H1 (cell line): ENCODE data around the gene R3HDML. TPM values are rescaled to one million over a fixed set of nuclear protein-coding genes. Genes with fewer than 3 reads are reported as not detected.

Experiments
- CTCF ChIA-PET: fragments of 300-600 bp; sonication (Branson Sonifier 250); formaldehyde crosslinking; loops from one replicate; lab custom pipeline; 2021; ENCODE audit not compliant: partially characterized antibody; lab: Charles Lee
- POLR2A ChIA-PET: fragments of 300-600 bp; sonication (Branson Sonifier 250); formaldehyde crosslinking; loops from one replicate; lab custom pipeline; 2021; ENCODE audit warnings: inconsistent platforms; ENCODE audit not compliant: partially characterized antibody; lab: Charles Lee
- DNase-seq, 2 experiments: peaks; one replicate each; pipeline versions ENCODE4 v3.0.0 to v3.0.0-alpha.2; 2010 to 2022; ENCODE audit warnings: low spot score in 2 of 2, low read depth in 1 of 2, mixed read lengths in 1 of 2
- FAIRE-seq: peaks from 2 replicates; lab custom pipeline; 2011; peaks lifted over from hg19 to GRCh38; lab: Jason Lieb, UNC
- H2AFZ ChIP-seq: 2 replicates; pipeline ENCODE4 v1.8.1; 2012; ENCODE audit warnings: low read length, inconsistent platforms
- H2AK5ac ChIP-seq: 2 replicates; pipeline ENCODE4 v1.6.1; 2013; ENCODE audit warnings: low read depth, low read length
- H2BK120ac ChIP-seq: replicated peaks from 2 replicates; pipeline ENCODE3; 2013; ENCODE audit warnings: low read depth, low read length, inconsistent platforms
- H2BK12ac ChIP-seq: 2 replicates; pipeline ENCODE4 v1.6.1; 2013; ENCODE audit warnings: low read depth, low read length
- H2BK15ac ChIP-seq: 2 replicates; pipeline ENCODE4 v1.6.1; 2013; ENCODE audit warnings: low read length
- H2BK20ac ChIP-seq: 2 replicates; pipeline ENCODE4 v1.6.1; 2013; ENCODE audit warnings: low read length
- H2BK5ac ChIP-seq: 2 replicates; pipeline ENCODE4 v1.6.1; 2013; ENCODE audit warnings: low read depth, low read length
- H3K14ac ChIP-seq: 2 replicates; pipeline ENCODE4 v1.6.1; 2013; ENCODE audit warnings: inconsistent platforms; ENCODE audit not compliant: insufficient read length
- H3K18ac ChIP-seq: 2 replicates; pipeline ENCODE4 v1.6.1; 2013; ENCODE audit warnings: low read length; ENCODE audit errors: extremely low read depth
- H3K23ac ChIP-seq: 2 replicates; pipeline ENCODE4 v1.6.1; 2013; ENCODE audit warnings: inconsistent platforms; ENCODE audit not compliant: insufficient read length
- H3K23me2 ChIP-seq: 2 replicates; pipeline ENCODE4 v1.6.1; 2013; ENCODE audit warnings: low read depth, low read length
- H3K27ac ChIP-seq: 2 replicates; pipeline ENCODE4 v1.6.1; 2011; ENCODE audit warnings: low read depth, low read length, inconsistent platforms
- H3K27me3 ChIP-seq, 4 experiments: replicated peaks in 1 of 4; 1 replicate in 1 of 4; 2 replicates in 3 of 4; pipeline versions ENCODE4 v1.6.1 to v1.8.1; 2011 to 2013; ENCODE audit warnings: low read length in 3 of 4, mild to moderate bottlenecking in 3 of 4, inconsistent platforms in 2 of 4, mixed read lengths in 2 of 4, moderate library complexity in 1 of 4; ENCODE audit not compliant: control insufficient read depth in 3 of 4, insufficient read depth in 3 of 4; ENCODE audit errors: extremely low read depth in 1 of 4
- H3K36me3 ChIP-seq, 4 experiments: 2 replicates each; pipeline versions ENCODE4 v1.6.1 to v1.8.1; 2011 to 2013; ENCODE audit warnings: mild to moderate bottlenecking in 4 of 4, low read length in 3 of 4, moderate library complexity in 2 of 4, control low read depth in 1 of 4, inconsistent platforms in 1 of 4; ENCODE audit not compliant: insufficient read depth in 4 of 4, control insufficient read depth in 2 of 4
- H3K4ac ChIP-seq: replicated peaks from 2 replicates; pipeline ENCODE3; 2013; ENCODE audit warnings: low read length, low read depth, mixed read lengths, inconsistent platforms; ENCODE audit not compliant: insufficient read length
- H3K4me1 ChIP-seq, 4 experiments: replicated peaks in 1 of 4; 1 replicate in 1 of 4; 2 replicates in 3 of 4; pipeline versions ENCODE4 v1.6.1 to v1.8.1; 2011 to 2013; ENCODE audit warnings: low read length in 3 of 4, inconsistent platforms in 2 of 4, mixed read lengths in 1 of 4; ENCODE audit not compliant: insufficient read depth in 4 of 4, control insufficient read depth in 3 of 4
- H3K4me2 ChIP-seq, 2 experiments: 2 replicates each; pipeline versions ENCODE4 v1.6.1 to v1.8.1; 2011 to 2013; ENCODE audit warnings: low read depth in 2 of 2, low read length in 2 of 2, control low read depth in 1 of 2, inconsistent platforms in 1 of 2, mild to moderate bottlenecking in 1 of 2; ENCODE audit not compliant: insufficient read depth in 1 of 2
- H3K4me3 ChIP-seq, 4 experiments: fragments of 200-600, 300-600 bp in 1 of 4; sonication (generic), shearing (Covaris generic), sonication (Bioruptor Twin) in 1 of 4; 2 replicates each; pipeline versions ENCODE4 v1.5.1 to v1.8.1; 2011 to 2016; ENCODE audit warnings: low read length in 4 of 4, low read depth in 3 of 4, control low read depth in 2 of 4, inconsistent platforms in 2 of 4, mild to moderate bottlenecking in 2 of 4, mixed read lengths in 1 of 4, moderate library complexity in 1 of 4; ENCODE audit not compliant: insufficient read depth in 2 of 4; ENCODE audit errors: extremely low read depth in 1 of 4
- H3K56ac ChIP-seq: replicated peaks from 2 replicates; pipeline ENCODE3; 2013; ENCODE audit warnings: low read depth, mild to moderate bottlenecking, mixed read lengths, low read length, inconsistent platforms; ENCODE audit not compliant: insufficient read length
- H3K79me1 ChIP-seq: 2 replicates; pipeline ENCODE4 v1.6.1; 2013; ENCODE audit warnings: low read depth, low read length, control low read depth
- H3K79me2 ChIP-seq, 2 experiments: 2 replicates each; pipeline versions ENCODE4 v1.6.1 to v1.8.1; 2012 to 2013; ENCODE audit warnings: low read length in 2 of 2, mild to moderate bottlenecking in 2 of 2, inconsistent platforms in 1 of 2; ENCODE audit not compliant: insufficient read depth in 2 of 2, control insufficient read depth in 1 of 2
- H3K9ac ChIP-seq, 4 experiments: replicated peaks in 1 of 4; 1 replicate in 1 of 4; 2 replicates in 3 of 4; pipeline versions ENCODE4 v1.6.1 to v1.8.1; 2011 to 2013; ENCODE audit warnings: low read depth in 3 of 4, low read length in 3 of 4, control low read depth in 2 of 4, mild to moderate bottlenecking in 2 of 4, moderate library complexity in 2 of 4, inconsistent platforms in 1 of 4; ENCODE audit errors: extremely low read depth in 1 of 4
- H3K9me3 ChIP-seq, 2 experiments: 2 replicates each; pipeline versions ENCODE4 v1.6.1 to v1.8.1; 2012 to 2013; ENCODE audit warnings: mild to moderate bottlenecking in 2 of 2, moderate library complexity in 2 of 2, control low read depth in 1 of 2, inconsistent platforms in 1 of 2, low read depth in 1 of 2, low read length in 1 of 2, mixed read lengths in 1 of 2; ENCODE audit not compliant: insufficient read depth in 2 of 2
- H4K20me1 ChIP-seq, 2 experiments: replicated peaks in 1 of 2; 2 replicates each; pipeline versions ENCODE3 to v1.8.1; 2011 to 2013; ENCODE audit warnings: inconsistent platforms in 2 of 2, low read length in 2 of 2, mild to moderate bottlenecking in 1 of 2; ENCODE audit not compliant: insufficient read depth in 2 of 2, control insufficient read depth in 1 of 2
- H4K5ac ChIP-seq: 2 replicates; pipeline ENCODE4 v1.6.1; 2013; ENCODE audit warnings: low read length, low read depth, mixed read lengths, inconsistent platforms; ENCODE audit not compliant: insufficient read length
- H4K8ac ChIP-seq: 2 replicates; pipeline ENCODE4 v1.8.0; 2013; ENCODE audit warnings: mild to moderate bottlenecking, moderate library complexity, low read length, inconsistent platforms; ENCODE audit not compliant: insufficient read depth; ENCODE audit errors: extremely low read depth
- H4K91ac ChIP-seq: replicated peaks from 2 replicates; pipeline ENCODE3; 2013; ENCODE audit warnings: low read length, mixed read lengths, inconsistent platforms; ENCODE audit not compliant: insufficient read length
- CBX5 ChIP-seq: fragments of 300-800, 300-1000 bp; sonication (generic); IDR thresholded peaks from 2 replicates; pipeline ENCODE4 v1.7.1; 2016; ENCODE audit warnings: antibody characterized with exemption, low read length, low read depth
- EP300 ChIP-seq, 2 experiments: IDR thresholded peaks; 1 replicate in 1 of 2; 2 replicates in 1 of 2; pipeline ENCODE4 v1.6.1; 2011 to 2012; ENCODE audit warnings: low read depth in 2 of 2, low read length in 2 of 2, mild to moderate bottlenecking in 2 of 2, borderline replicate concordance in 1 of 2, inconsistent platforms in 1 of 2, moderate library complexity in 1 of 2
- EZH2 ChIP-seq: fragments of 200-600 bp; sonication (generic); IDR thresholded peaks from 2 replicates; pipeline ENCODE4 v1.7.1; 2012; ENCODE audit warnings: low read depth, mild to moderate bottlenecking, moderate library complexity, low read length, inconsistent platforms; ENCODE audit not compliant: severe bottlenecking
- FOSL1 ChIP-seq: IDR thresholded peaks from 2 replicates; pipeline ENCODE4 v1.6.1; 2011; ENCODE audit warnings: mild to moderate bottlenecking, low read depth, low read length, moderate library complexity; ENCODE audit not compliant: insufficient read depth
- HDAC2 ChIP-seq, 2 experiments: fragments of 300-600 bp in 1 of 2; sonication (generic) in 1 of 2; IDR thresholded peaks; 2 replicates each; pipeline ENCODE4 v1.6.1; 2011 to 2012; ENCODE audit warnings: low read depth in 2 of 2, low read length in 2 of 2, mild to moderate bottlenecking in 2 of 2, moderate library complexity in 2 of 2, borderline replicate concordance in 1 of 2, inconsistent platforms in 1 of 2
- JUND ChIP-seq: IDR thresholded peaks from 2 replicates; pipeline ENCODE4 v1.6.1; 2011; ENCODE audit warnings: mild to moderate bottlenecking, improper control_type of control experiment, low read length
- MAX ChIP-seq: IDR thresholded peaks from 2 replicates; pipeline ENCODE4 v1.6.1; 2012; ENCODE audit warnings: inconsistent platforms
- POU5F1 ChIP-seq: IDR thresholded peaks from 2 replicates; pipeline ENCODE4 v1.6.1; 2011; ENCODE audit warnings: low read depth, mild to moderate bottlenecking, low read length, moderate library complexity
- SAP30 ChIP-seq: fragments of 300-600 bp; sonication (generic); IDR thresholded peaks from 2 replicates; pipeline ENCODE4 v1.7.1; 2012; ENCODE audit warnings: low read length, moderate library complexity, mild to moderate bottlenecking, inconsistent platforms; ENCODE audit not compliant: insufficient read depth, insufficient replicate concordance
- SIN3A ChIP-seq, 2 experiments: IDR thresholded peaks in 1 of 2; conservative IDR thresholded peaks in 1 of 2; 2 replicates each; pipeline ENCODE4 v1.6.1; 2011 to 2012; ENCODE audit warnings: low read length in 2 of 2, improper control_type of control experiment in 1 of 2, low read depth in 1 of 2, mild to moderate bottlenecking in 1 of 2
- SRF ChIP-seq: IDR thresholded peaks from 2 replicates; pipeline ENCODE4 v1.6.1; 2011; ENCODE audit warnings: mild to moderate bottlenecking, low read depth, low read length, moderate library complexity
- USF2 ChIP-seq: IDR thresholded peaks from 2 replicates; pipeline ENCODE4 v1.6.1; 2011; ENCODE audit warnings: low read length, improper control_type of control experiment
- WGBS, 2 experiments: shearing (Covaris generic) in 1 of 2; methylation state at CpG; one replicate each; pipeline versions ENCODE4 v1.1.6 to v1.1.7; 2013 to 2015; ENCODE audit warnings: low lambda C conversion rate in 2 of 2, mixed read lengths in 2 of 2, inconsistent platforms in 1 of 2, low coverage in 1 of 2, missing lambda C conversion rate in 1 of 2; ENCODE audit not compliant: insufficient replicate concordance in 2 of 2, insufficient coverage in 1 of 2, insufficient read length in 1 of 2; ENCODE audit errors: extremely low coverage in 1 of 2, missing lambda C conversion rate in 1 of 2; 5-methylcytosine and 5-hydroxymethylcytosine counted together
- polyA plus RNA-seq, 7 experiments: library from polyadenylated mRNA; depleted of rRNA in 3 of 7; stranded (reverse) in 5 of 7; unstranded in 2 of 7; fragments of >200 nt in 5 of 7; fragments of 200-250 nt in 2 of 7; gene quantifications; 1 replicate in 5 of 7; 2 replicates in 1 of 7; 4 replicates in 1 of 7; pipeline versions ENCODE4 v1.2.1 to v1.2.3, GENCODE V29; 2011 to 2013; ENCODE audit warnings: missing spikeins in 2 of 7, mixed read lengths in 2 of 7
- total RNA-seq: library from RNA; stranded (reverse); fragmentation: NEBNext Ultra II Directional; extraction: Animal tissue kit (Norgen Biotek cat#: 25700); gene quantifications from 2 replicates; pipeline ENCODE4 v1.2.1, GENCODE V29; 2021

The R3HDML gene
- total and polyA plus RNA-seq, 2 of the 8 experiments (the other 6 are each of a cell fraction or from before 2014, with no cell fraction given) = not detected

GRCh38 chr20:44296011-44296410, 40.8 kb upstream of the R3HDML start:
- Histone ChIP-seq H4K91ac (no peak overlapping the region), H4K5ac (no peak overlapping the region), H3K79me1 (no peaks in the 10 kb centered on the region; the same call in 1 of the 2 replicates), H3K27me3 (no peaks in the 10 kb centered on the region), H3K4me2 (no peak overlapping the region), H3K14ac (no peak overlapping the region), H3K23me2 (no peaks in the 10 kb centered on the region), H4K8ac (no peak overlapping the region), H2BK5ac (no peak overlapping the region), H4K20me1 (no peaks in the 10 kb centered on the region), H3K4me3 (no peak overlapping the region), H2BK12ac (no peak overlapping the region; the same call in 1 of the 2 replicates), H3K27ac (no peak overlapping the region), H3K9ac (no peak overlapping the region), H3K4me1 (no peaks in the 10 kb centered on the region), H2BK120ac (no peak overlapping the region), H3K23ac (no peak overlapping the region), H2BK20ac (no peak overlapping the region), H2AK5ac (no peak overlapping the region), H3K79me2 (no peaks in the 10 kb centered on the region), H3K36me3 (no peaks in the 10 kb centered on the region), H3K4ac (no peak overlapping the region), H3K56ac (no peak overlapping the region), H3K9me3 (no peaks in the 10 kb centered on the region), H3K18ac (no peak overlapping the region), H2BK15ac (no peak overlapping the region), H2AFZ (no peak overlapping the region)
- WGBS, 2 experiments = 77% methylated on average over 7 of the region's 7 CpGs; no CpG with 5 or more reads in 1 of the 2 experiments
- ChIA-PET POLR2A (no interaction called here), CTCF (interaction anchor here (1.3 to 1.5 kb wide), 2 partner anchors 15 to 23 kb away, joined by 4 to 6 read pairs; partner anchors contain the start of gene FITM2)
- no peak for DNase-seq
- FAIRE-seq = no peak
- TF ChIP-seq MAX (no peak), POU5F1 (no peak), FOSL1 (no peak), CBX5 (no peak), SRF (no peak), SIN3A (conservative IDR thresholded peaks at IDR 0.05 in 1 of 2, IDR thresholded peaks at IDR 0.05 in 1 of 2; ENCODE audit: low read depth in 1 of 2, low read length in 2 of 2) (no peak), HDAC2 (IDR thresholded peaks at IDR 0.05; ENCODE audit: borderline replicate concordance in 1 of 2, low read depth in 2 of 2, low read length in 2 of 2) (no peak), JUND (no peak), EZH2 (no peak), USF2 (no peak), SAP30 (no peak), EP300 (IDR thresholded peaks at IDR 0.05; ENCODE audit: borderline replicate concordance in 1 of 2, low read depth in 2 of 2, low read length in 2 of 2) (no peak)
